RCC 7860 (cell line): ENCODE results near the gene EFS.

ENCODE experiments used
- DNase-seq: peaks from one replicate; pipeline ENCODE4 v3.0.0-alpha.2; 2015; ENCODE audit warnings: low spot score
- FAIRE-seq: peaks from 2 replicates; lab custom pipeline; 2012; peaks lifted over from hg19 to GRCh38; lab: Jason Lieb, UNC

EFS gene

DNA sequence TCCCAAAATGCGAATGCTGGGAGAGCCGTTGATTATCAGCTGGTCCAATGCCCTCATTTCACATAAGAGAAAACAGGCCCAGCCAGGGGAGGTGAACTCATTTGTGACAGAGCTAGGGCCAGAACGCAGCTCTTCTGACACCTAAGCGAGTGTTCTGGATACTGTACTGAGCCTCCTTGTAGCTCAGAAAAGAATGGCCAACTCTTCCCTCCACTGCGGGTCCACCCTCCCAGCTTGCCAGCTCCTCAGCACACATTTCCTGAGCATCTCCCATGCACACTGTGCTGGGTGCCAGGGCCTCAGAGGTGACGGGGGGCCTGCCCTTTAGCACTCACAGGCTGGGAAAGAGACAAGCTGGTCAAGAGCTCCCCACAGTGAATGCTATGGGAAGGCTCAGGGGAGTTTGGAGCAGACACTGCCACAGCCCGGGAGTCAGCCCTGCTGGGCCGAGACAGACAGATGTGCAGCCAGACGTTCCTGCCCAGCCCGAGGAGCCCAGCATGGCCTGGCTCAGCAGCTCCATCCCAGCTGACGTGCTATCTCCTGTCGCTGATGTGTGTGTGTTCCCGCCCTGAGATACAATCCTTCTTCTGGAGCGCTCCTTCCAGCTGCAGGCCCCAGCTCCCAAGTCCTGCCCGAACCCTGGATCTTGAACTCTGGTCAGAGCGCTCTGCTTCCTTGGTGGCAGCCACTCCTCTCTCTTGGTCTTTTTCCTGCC lies 15.4 kb upstream of the EFS start:
- FAIRE-seq (no peak), DNase-seq (no peak)

DNA sequence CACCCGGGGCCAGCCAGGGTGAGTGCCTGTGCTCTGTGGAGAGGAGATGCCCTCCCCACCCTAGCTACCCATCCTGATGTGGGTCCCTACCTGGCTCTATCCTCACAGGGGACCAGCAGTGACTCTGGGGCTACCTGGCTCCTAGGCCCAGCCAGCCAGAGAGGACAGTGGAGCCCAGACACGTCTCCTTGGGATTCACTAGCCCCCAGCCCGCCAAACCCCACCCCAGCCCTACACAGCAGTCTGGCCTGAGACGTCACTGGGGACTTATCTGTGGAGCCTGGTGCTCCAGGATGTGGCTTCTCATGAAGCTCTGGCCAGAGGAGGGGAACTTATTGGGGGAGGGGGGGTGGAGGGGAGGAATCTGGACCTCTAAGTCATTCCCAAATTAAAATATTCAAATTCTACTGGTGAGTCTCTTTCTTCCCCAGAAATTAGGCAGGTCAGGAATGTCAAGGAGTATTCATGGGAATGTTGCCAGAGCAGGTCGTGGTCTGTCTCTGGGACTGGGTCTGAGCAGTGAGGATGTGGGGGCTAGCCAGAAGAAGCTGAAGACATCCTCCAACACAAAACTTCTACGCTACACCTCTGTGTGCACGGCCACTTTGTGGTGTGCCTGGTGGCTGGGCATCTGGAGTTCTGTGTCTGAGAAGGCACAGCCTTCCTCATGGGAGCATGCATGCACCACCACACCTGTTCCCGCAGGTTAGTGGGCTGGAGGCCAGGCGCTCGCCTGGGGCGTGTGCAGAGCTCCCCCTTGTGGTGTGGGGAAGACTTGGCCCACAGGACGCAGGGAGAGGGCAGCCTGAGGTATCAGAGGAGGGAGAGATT lies 14.6 kb upstream of the EFS start:
- FAIRE-seq: no peak
- no peak for DNase-seq

DNA sequence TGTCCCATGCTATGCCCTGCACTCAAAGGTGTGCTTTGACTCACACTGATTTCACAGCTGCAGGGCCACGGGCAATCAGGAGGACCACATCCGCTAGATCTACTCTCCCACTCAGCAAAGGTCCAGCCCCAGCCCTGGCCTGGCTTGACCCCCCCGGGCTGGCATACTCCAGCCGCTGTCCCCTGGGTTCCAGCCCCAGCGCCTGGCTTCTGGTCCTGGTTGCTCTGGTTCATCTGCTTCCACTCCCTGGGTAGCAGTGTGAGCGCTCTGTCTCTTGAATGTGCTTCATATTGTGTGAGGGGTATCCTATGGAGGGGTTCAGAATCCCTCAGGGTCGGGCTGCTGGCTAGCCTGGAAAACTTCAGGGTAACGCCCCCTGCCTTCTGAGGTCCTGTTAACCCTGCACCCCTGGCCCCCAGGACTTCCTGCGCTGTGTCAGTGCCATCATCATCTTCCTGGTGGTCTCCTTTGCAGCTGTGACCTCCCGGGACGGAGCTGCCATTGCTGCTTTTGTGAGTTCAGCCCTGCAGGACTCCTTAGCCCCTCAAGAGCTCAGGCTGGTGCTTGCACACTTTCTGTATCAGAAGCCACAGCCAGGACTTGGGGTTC lies 13.7 kb upstream of the EFS start:
- no peak for FAIRE-seq
- DNase-seq: no peak

DNA sequence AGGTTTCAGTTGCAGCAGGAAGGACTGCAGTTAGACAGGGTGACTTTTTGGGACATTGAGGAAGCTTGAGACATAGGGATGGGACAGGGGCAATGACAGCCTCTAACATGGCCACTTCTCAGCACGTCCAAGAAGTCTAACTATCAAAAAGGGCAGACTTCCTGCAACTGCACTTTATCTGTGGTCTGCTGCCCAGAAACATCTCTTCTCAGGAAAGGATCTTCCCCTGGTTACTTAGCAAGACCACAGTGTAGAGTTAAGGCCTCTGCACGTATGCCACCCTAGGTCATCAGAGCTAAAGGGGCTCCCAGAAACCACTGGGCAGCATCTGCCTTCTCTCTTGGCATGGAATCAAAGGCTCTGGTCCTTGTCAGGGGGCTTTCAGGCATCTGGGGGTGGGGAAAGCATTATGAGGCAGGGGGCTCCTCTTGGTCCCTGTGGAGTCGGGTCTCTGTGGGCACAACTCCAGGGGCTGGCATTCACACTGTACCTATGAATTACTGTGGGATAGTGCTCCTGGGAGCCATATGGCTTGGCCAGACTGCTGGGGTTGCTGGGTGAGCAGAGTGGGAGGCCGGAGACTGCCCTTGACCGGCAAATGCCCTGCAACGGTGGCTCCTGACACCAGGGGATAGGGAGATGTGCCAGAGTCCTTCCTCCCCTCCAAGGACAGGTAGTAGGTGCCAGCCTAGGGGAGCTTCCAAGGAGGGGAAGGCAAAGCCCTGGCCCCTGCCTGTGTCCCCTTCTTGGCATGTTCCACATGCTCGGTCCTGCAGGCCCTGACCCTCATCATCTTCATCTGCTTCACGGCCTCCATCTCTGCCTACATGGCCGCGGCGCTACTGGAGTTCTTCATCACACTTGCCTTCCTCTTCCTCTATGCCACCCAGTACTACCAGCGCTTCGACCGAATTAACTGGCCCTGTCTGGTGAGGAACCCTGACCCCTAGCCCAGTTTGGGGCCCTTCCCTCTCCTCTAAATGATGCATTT lies 12.9 kb upstream of the EFS start:
- no peak for DNase-seq

DNA sequence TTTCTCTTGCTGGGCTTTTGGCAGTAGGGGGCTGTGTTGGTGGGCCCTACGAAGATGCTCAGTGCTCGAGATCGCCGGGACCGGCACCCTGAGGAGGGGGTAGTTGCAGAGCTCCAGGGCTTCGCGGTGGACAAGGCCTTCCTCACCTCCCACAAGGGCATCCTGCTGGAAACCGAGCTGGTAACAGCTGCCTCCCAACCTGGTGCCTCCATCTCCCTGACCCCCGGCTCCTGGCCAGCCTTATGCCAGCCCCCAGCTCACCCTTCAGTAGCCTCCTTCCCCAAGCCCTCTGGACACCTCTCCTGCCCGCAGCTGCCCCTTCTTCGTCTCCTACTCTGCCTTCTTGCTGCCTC lies 12.2 kb upstream of the EFS start:
- DNase-seq (no peak), FAIRE-seq (no peak)

More for the DNA sequence above, 12.9 kb upstream of the EFS start:
- no peak for FAIRE-seq

DNA sequence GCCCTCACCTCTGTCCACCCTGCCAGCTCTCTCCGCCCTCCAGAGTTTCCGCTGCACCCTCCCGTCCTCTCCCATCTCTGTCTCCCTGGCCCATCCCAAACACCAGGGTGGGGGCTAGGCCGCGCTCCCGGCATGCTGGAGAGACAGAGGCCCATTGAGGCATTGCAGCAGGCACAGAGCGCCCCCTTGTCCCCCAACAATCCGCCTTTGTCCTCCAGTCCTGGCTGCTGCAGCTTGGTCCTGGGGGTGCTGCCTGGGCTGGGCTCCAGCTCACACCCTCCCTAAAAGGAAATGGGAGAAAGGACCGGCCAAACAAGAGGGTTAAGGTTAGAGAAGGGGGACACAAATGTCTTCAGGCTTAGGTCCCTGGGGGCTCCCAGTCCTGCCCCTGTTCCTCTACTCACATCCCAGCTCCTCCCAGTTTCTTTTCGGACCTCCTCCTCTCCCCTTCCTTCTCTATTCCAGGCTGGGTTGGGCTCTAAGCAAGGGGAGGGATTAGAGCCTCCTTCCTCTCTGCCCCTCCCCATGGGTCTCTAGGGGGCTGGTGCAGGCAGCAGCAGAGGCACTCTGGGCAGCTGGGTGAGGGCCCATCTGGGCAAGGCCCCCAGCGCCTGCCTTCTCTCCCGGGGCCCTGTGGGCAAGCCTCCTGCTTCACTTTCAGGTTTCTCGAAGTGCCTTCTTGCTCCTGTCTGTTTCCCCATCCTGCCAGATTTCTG lies 11.7 kb upstream of the EFS start, which contains the start of gene CMTM5:
Gene CMTM5, plus strand, starts transcription at position 565 of the 716 bp plus-strand sequence. CDS start 206 bp downstream, outside the sequence.
- FAIRE-seq: no peak
- no peak for DNase-seq

DNA sequence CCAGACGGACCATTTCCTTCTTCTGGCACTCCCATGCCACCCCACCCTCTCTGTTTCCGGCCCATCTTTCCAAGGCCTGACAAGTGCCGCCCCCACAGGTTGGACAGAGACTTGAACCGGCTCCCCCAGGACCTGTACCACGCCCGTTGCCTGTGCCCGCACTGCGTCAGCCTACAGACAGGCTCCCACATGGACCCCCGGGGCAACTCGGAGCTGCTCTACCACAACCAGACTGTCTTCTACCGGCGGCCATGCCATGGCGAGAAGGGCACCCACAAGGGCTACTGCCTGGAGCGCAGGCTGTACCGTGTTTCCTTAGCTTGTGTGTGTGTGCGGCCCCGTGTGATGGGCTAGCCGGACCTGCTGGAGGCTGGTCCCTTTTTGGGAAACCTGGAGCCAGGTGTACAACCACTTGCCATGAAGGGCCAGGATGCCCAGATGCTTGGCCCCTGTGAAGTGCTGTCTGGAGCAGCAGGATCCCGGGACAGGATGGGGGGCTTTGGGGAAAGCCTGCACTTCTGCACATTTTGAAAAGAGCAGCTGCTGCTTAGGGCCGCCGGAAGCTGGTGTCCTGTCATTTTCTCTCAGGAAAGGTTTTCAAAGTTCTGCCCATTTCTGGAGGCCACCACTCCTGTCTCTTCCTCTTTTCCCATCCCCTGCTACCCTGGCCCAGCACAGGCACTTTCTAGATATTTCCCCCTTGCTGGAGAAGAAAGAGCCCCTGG lies 10.7 kb upstream of the EFS start:
- FAIRE-seq (no peak), DNase-seq (no peak)

DNA sequence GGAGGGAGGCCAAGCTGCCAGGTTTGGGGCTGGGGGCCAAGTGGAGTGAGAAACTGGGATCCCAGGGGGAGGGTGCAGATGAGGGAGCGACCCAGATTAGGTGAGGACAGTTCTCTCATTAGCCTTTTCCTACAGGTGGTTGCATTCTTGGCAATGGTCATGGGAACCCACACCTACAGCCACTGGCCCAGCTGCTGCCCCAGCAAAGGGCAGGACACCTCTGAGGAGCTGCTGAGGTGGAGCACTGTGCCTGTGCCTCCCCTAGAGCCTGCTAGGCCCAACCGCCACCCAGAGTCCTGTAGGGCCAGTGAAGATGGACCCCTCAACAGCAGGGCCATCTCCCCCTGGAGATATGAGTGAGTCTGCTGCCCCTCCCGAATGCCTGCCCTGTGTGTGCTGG lies 8.1 kb upstream of the EFS start:
- FAIRE-seq (no peak), DNase-seq (no peak)

DNA sequence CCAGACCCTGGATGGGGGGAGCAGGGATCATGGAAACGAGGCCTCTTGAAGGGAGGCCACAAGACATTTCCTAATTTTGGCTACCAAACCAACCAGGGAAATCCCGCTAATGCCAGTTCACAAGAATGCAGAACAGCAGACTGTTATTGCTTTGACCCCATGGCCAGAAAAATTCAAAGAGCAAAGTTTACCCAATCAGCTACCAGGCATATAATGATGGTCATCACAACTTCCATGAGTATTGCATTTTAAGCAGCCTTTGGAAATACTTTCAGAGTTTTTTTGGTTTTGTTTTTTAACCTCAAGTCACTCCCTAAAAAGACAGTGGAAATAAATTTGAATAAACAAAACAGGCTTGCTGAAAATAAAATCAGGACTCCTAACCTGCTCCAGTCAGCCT lies 7.5 kb upstream of the EFS start, which contains the start of gene IL25:
Gene IL25, plus strand, starts transcription at position 301 of the 400 bp plus-strand sequence.
- FAIRE-seq (no peak), DNase-seq (no peak)

DNA sequence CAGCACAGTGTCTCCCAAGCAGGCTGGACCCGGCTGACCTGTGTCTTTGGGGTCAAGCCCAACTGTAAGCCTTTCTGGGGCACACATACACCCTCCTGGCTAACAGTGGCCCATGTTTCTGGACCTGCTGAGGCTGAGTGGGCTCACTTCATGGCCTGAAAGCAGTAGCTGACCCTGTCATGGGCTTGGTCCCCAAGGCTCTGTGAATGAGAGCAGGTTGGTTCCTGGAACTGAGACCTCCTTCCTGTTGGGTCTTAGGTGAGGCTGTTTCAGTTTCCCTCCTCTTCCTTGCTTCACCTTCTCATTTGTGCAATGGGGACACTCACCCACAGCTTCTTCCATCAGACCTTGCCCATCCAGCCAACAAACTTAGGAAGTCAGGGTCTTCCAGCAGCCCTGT lies 6.9 kb upstream of the EFS start:
- FAIRE-seq: no peak
- no peak for DNase-seq

DNA sequence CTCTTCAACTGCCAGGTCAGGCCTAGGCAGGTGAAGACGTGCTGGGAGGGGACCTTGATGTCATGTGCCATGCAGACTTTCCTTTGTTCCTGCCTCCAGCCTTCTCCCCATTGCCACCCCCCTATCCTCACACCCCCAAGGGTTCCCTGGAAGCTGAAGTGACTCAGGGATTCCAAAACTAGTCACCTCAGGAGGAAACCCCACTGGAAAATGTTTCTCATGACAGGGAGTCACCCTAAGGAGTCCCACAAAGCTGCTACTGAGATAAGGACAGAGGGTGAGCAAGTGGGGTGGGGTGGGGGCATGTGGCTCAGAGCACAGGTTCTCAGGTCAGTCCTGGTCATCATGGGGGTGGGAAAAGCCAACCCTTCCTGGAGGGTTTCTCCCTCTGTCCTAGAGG lies 5.2 kb upstream of the EFS start:
- FAIRE-seq: no peak
- no peak for DNase-seq

DNA sequence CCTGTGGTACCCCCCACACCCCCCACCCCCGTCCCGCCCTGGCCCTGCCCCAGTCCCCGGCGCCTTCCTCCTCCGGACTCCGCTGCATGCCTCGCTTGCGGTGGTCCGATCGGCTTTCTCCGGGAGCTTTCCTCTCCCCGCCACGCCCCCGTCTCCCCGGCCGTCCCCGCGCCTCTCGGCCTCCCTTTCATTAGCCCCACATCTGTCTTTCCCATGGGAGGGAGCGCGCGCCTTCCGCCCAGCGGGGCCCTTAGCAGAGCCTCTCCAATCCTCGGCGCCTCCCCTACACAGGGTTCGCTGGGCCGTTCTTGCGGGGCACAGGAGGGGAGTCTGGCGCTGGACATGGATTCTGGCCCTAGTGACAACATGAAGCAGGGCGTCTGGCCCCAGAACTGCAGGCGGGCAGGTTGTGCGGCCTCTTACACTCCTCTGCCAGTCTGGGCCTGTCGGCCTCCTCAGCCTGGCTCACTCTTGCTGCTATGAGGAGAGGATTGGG lies 1.5 kb upstream of the EFS start:
- DNase-seq: no peak
- FAIRE-seq: no peak

DNA sequence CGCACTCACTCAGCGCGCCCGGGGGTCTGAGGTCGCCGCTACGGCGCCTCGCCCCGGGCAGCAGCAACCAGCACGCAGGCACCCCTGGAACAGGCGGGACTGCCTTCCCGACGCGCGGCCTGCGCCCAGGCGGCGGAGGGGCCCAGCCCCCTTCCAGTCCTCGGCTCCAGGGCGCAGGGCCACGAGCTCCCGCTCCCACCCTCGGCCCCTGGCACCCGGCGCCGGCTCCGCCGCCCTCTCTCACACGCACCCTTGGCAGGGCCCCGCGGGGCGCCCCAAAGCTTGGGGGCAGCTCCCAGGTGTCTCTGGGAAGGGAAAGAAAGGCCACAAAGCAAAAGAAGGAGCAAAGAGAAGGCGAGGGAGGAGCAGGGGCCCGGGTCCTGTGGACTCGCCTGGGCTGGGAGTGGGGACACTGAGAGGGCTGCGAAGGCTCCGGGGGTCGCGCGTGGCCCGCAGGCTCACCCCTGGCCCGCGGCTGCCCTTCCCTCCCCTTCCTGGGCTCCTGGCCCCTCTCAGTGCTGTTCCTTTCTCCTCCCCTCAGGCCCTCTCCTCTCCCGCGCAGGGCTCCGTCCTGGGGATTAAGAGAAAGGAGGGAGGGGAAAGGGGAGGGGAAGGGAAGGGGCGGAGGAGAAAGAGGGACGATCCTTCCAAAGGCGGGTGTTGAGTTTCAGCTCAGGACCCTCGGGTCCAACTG lies 907 bp upstream of the EFS start:
- DNase-seq: no peak
- FAIRE-seq: no peak

DNA sequence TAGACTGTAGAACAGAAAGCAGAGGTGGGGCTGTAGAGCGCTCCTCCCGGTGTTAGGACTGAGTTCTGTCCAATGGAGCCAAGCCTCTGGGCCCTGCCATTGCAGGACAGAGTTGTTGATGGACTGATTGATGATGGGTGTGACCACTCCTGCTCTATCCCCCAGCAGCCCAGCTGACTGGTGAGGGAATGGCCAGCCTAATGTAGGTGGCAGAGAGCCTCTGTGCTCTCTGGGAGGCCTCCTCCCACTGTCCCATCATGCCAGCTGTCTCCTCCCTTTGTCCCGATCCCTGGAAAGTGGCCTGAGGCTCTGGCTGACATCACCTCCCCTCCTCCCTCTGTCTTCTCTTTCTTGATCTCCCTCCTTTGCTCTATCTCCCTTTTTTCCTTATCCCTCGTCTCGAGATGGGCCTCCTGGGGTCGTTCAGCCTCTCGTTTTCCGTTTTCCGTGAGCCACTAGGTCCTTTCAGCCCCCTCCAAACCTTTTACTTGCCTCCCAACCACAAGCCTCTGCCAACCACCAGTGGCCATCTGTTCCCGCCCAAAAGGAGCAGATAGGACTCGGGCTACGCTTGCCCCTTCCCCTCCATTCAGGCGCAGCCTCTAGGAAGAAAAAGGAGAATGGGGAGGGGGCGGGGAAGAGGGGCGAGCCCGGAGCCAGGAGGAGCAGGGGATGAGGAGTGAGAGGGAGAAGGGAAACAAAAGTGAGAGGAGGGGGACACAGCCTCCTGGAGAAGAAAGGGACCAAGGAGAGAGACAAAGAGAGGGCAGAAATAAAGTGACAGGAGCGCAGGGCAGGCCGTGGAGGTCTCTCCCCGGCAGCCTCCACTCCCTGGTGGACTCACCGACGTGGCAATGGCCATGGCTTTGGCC lies 572 bp downstream of the EFS start:
- no peak for FAIRE-seq
- no peak for DNase-seq

DNA sequence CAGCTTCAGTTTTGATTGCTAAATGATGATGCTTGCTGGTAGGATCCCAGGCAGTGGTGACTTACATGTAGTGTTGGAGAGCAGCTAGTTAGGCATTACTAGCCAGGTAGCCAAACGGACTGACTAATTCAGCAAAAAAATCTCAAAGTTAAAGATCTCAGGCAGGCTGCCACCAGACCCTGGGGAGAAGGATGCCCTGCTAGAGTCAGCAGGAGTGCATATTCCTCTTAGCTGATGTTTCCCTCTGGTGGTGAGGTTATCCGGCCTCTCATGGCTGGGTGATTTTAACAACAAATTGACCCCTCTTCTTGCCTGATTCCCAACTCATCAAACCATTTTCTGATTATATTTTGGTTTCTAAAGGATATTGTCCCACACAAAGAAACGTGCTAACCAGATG lies 2.8 kb downstream of the EFS start:
- DNase-seq (no peak), FAIRE-seq (no peak)

DNA sequence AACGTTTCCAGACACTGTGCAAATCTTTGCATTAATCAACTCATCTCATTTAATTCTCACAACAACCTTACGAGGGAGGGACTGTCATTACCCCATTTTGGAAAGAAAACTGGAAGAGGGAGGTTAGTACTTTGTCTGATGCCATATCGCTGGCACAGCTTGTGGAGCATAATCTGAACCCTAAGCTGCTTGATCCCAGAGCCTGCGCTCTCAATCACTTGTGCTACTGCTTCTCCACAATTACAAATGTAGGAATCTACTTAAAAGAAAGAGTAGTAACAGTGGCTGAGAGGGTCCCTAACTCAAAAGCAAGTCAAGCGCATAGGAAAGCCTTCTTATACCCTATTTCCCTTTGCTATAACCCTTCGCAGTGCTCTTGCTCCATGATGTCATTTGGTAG lies 3.2 kb downstream of the EFS start:
- FAIRE-seq: no peak
- DNase-seq: no peak

DNA sequence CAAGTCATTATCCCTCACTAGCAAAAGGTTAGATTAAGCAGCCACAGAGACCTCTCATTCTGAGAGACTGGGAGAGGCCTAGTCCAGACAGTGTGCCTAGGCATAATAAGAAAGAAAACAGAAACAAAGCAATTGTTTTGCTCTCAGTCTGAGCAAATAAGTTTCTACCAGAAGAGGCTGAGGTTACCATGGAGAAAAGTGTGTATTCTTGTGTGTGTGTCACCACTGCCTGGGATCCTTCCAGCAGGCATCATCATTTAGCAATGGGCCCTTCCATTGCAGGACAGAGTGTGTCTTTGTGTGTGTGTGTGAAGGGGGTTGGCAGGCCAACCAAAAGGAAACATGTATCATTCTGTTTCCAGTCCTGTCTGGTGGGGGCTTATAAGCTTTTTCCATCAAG lies 3.7 kb downstream of the EFS start:
- DNase-seq: no peak
- no peak for FAIRE-seq

DNA sequence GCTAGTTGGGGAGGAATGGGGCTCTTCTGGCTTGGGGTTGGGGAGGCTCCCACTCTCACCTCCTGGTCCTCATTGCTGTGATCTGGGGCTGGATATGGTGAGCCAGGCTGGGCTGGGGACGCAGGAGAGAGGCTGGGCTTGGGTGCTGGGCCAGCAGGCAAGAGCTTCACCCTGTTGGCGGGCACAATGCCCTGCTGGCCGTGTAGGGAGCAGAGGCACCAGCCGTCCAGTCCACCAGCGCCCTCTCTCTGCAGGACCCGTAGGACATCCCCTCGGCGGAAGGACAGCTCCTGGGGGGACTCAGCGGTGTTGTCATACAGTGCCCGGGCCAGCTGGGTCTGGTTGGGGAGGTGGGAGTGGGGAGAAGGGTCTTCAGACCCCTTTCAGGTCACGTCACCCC lies 4.5 kb downstream of the EFS start:
- FAIRE-seq (no peak), DNase-seq (no peak)
